A673 (cell line): ENCODE data around the gene HLA-DQB1.

ENCODE experiments used
- CTCF ChIP-seq: fragments of 300-800, 200-600 bp; sonication (generic); conservative IDR thresholded peaks from 2 replicates; pipeline ENCODE4 v1.5.1; 2017; ENCODE audit warnings: low read depth, mild to moderate bottlenecking, antibody characterized with exemption, low read length, moderate library complexity, mixed read lengths
- EZH2 ChIP-seq: fragments of 200-600 bp; sonication (generic); IDR thresholded peaks from 2 replicates; pipeline ENCODE4 v1.6.1; 2017; ENCODE audit warnings: borderline replicate concordance, low read depth, mild to moderate bottlenecking, mixed read lengths, antibody characterized with exemption, low read length; ENCODE audit not compliant: poor library complexity, severe bottlenecking

DNA sequence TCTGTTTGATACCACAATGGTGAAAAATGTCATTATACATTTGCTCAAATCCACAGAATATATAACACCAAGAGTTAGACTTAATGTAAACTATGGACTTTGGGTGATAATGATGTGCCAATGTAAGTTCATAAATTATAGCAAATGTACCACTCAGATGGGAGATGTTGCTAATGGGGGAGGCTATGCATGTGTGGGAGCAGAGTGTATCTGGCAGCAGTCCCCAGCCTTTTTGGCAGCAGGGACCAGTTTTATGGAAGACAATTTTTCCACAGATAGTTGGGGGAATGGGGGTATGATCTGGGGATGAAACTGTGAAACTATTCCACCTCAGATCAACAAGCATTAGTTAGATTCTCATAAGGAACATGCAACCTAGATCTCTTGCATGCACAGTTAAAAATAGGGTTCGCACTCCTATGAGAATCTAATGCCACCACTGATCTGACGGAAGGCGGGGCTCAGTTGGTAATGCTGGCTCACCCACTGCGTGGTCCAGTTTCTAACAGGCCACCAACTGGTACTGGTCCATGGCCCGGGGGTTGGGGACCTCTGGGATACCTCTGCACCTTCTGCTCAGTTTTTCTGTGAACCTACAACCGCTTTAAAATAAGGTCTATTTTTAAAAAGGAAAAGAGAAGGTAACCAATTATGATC lies 21.3 kb downstream of the HLA-DQB1 start:
- TF ChIP-seq EZH2: no peak
- TF ChIP-seq CTCF: no peak
